GM12878 (cell line): ENCODE measurements around the gene LARGE1. TPM values are rescaled to one million over a fixed set of nuclear protein-coding genes. Genes with fewer than 3 reads are reported as not detected.
"Not testable (repeated sequence)": the region's sequence is repeated elsewhere in the genome, so short reads cannot be mapped to it uniquely, and the experiment has no call there.

ENCODE experiments used
- ATAC-seq: fragments of 200-7000 bp; cut with Tn5 transposase; 3 replicates; pipeline ENCODE4 v1.9.1; 2020; ENCODE audit warnings: mild to moderate bottlenecking, moderate library complexity
- BruUV-seq: library from RNA; stranded (reverse); fragments of 400-500 nt; replicated peaks from 2 replicates; lab custom pipeline; 2021; lab: Mats Ljungman, UMichigan
- CTCF ChIA-PET: fragments of 300-600 bp; sonication (Branson Sonifier 250); formaldehyde crosslinking; extraction: SDS; loops from one replicate; lab custom pipeline; 2021; ENCODE audit warnings: inconsistent platforms; lab: Yijun Ruan, JAX
- POLR2A ChIA-PET: fragments of 350-600 bp; formaldehyde crosslinking; extraction: SDS; loops from one replicate; lab custom pipeline; 2021; ENCODE audit warnings: inconsistent platforms; lab: Charles Lee
- RAD21 ChIA-PET: fragments of 300-600 bp; sonication (Branson Sonifier 250); formaldehyde crosslinking; loops from one replicate; lab custom pipeline; 2023; ENCODE audit warnings: antibody characterized with exemption; ENCODE audit not compliant: unreplicated experiment; lab: Charles Lee
- SMC1A ChIA-PET: fragments of 300-600 bp; sonication (Branson Sonifier 250); formaldehyde crosslinking; loops from one replicate; lab custom pipeline; 2023; ENCODE audit not compliant: unreplicated experiment, uncharacterized antibody; lab: Charles Lee
- DNase-seq: peaks from one replicate; pipeline ENCODE4 v3.0.0-alpha.2; 2011; ENCODE audit warnings: low read depth, low spot score
- FAIRE-seq: peaks from 3 replicates; lab custom pipeline; 2011; peaks lifted over from hg19 to GRCh38; lab: Jason Lieb, UNC
- H2AFZ ChIP-seq: 2 replicates; pipeline ENCODE4 v1.6.0; 2011; ENCODE audit warnings: low read depth, low read length, control low read depth; ENCODE audit not compliant: control insufficient read depth
- H3K27ac ChIP-seq: 2 replicates; pipeline ENCODE4 v1.5.1; 2011; ENCODE audit warnings: control low read depth; ENCODE audit not compliant: control insufficient read depth, insufficient read depth
- H3K27me3 ChIP-seq, 2 experiments: replicated peaks in 1 of 2; 2 replicates each; pipeline versions ENCODE4 v1.6.0 to v1.6.1; 2011; ENCODE audit warnings: low read length in 1 of 2; ENCODE audit not compliant: control insufficient read depth in 2 of 2, insufficient read depth in 2 of 2
- H3K36me3 ChIP-seq, 2 experiments: 2 replicates each; pipeline ENCODE4 v1.5.1; 2011; ENCODE audit warnings: low read length in 1 of 2; ENCODE audit not compliant: control insufficient read depth in 2 of 2, insufficient read depth in 2 of 2
- H3K4me1 ChIP-seq: 2 replicates; pipeline ENCODE4 v1.6.1; 2011; ENCODE audit warnings: mild to moderate bottlenecking, low read length, moderate library complexity, mixed read lengths; ENCODE audit not compliant: control insufficient read depth, insufficient read depth
- H3K4me2 ChIP-seq: 2 replicates; pipeline ENCODE4 v1.6.0; 2011; ENCODE audit warnings: control low read depth; ENCODE audit not compliant: control insufficient read depth, insufficient read depth
- H3K4me3 ChIP-seq: fragments of 200-600 bp; sonication (generic); 2 replicates; pipeline ENCODE4 v1.5.1; 2016
- H3K79me2 ChIP-seq: 2 replicates; pipeline ENCODE4 v1.6.0; 2011; ENCODE audit warnings: low read length; ENCODE audit not compliant: control insufficient read depth, insufficient read depth
- H3K9ac ChIP-seq: 2 replicates; pipeline ENCODE4 v1.8.0; 2011; ENCODE audit warnings: low read length, control low read depth, mixed read lengths; ENCODE audit not compliant: control insufficient read depth, insufficient read depth
- H3K9me3 ChIP-seq: replicated peaks from 3 replicates; pipeline ENCODE4 v1.5.1; 2011; ENCODE audit warnings: mild to moderate bottlenecking, low read length; ENCODE audit not compliant: control insufficient read depth, insufficient read depth
- H4K20me1 ChIP-seq: 2 replicates; pipeline ENCODE4 v1.6.0; 2011; ENCODE audit not compliant: control insufficient read depth, insufficient read depth
- BCL3 ChIP-seq: IDR thresholded peaks from 2 replicates; pipeline ENCODE4 v1.6.1; 2011; ENCODE audit warnings: borderline replicate concordance, low read depth, mild to moderate bottlenecking, moderate library complexity, low read length; ENCODE audit not compliant: insufficient read depth, poor library complexity, severe bottlenecking
- E2F4 ChIP-seq: IDR thresholded peaks from 2 replicates; pipeline ENCODE4 v1.6.1; 2012; ENCODE audit warnings: low read depth, low read length, improper control_type of control experiment
- MLLT1 ChIP-seq: fragments of 450-650 bp; IDR thresholded peaks from 2 replicates; pipeline ENCODE4 v1.6.1; 2016; ENCODE audit warnings: mild to moderate bottlenecking
- RUNX3 ChIP-seq: IDR thresholded peaks from 2 replicates; pipeline ENCODE4 v1.6.1; 2012; ENCODE audit warnings: low read length, inconsistent platforms
- SPI1 ChIP-seq: IDR thresholded peaks from 2 replicates; pipeline ENCODE4 v1.6.1; 2011; ENCODE audit warnings: low read depth, mild to moderate bottlenecking, low read length, moderate library complexity, borderline replicate concordance; ENCODE audit not compliant: insufficient read depth
- USF1 ChIP-seq: IDR thresholded peaks from 2 replicates; pipeline ENCODE4 v1.6.1; 2011; ENCODE audit warnings: borderline replicate concordance, low read depth, mild to moderate bottlenecking, moderate library complexity, mixed read lengths, low read length; ENCODE audit not compliant: insufficient read depth; ENCODE audit errors: extremely low read length
- WRNIP1 ChIP-seq: IDR thresholded peaks from 2 replicates; pipeline ENCODE4 v1.6.1; 2011; ENCODE audit warnings: low read depth, low read length, improper control_type of control experiment, borderline replicate concordance
- ZBED1 ChIP-seq: IDR thresholded peaks from 2 replicates; pipeline ENCODE4 v1.6.1; 2016; ENCODE audit warnings: borderline replicate concordance
- ZBTB40 ChIP-seq: fragments of 450-650 bp; IDR thresholded peaks from 2 replicates; pipeline ENCODE4 v1.6.1; 2016; ENCODE audit warnings: mild to moderate bottlenecking, moderate library complexity, borderline replicate concordance
- WGBS: methylation state at CpG from one replicate; pipeline ENCODE4 v1.1.6; 2016; ENCODE audit warnings: low lambda C conversion rate; ENCODE audit not compliant: insufficient replicate concordance, insufficient coverage; ENCODE audit errors: missing lambda C conversion rate; 5-methylcytosine and 5-hydroxymethylcytosine counted together
- in situ Hi-C: fragments of 300-500 bp; cut with MboI; formaldehyde crosslinking; loops from 9 replicates; pipeline ENCODE4 v1.14.3; 2018; ENCODE audit warnings: mixed read lengths
- intact Hi-C: fragments of 100-400 bp; cut with micrococcal nuclease; formaldehyde crosslinking; loops from one replicate; pipeline ENCODE4 v1.14.2; 2022; ENCODE audit not compliant: unreplicated experiment
- polyA plus RNA-seq, 11 experiments: library from polyadenylated mRNA; depleted of rRNA in 4 of 11; unstranded in 6 of 11; stranded (reverse) in 5 of 11; fragments of >200 nt; fragmentation: Nextera tagmentation in 4 of 11; fragmentation: Illumina TruSeq in 1 of 11; extraction: Ambion mirVana in 4 of 11; extraction: Trizol in 1 of 11; gene quantifications; 1 replicate in 1 of 11; 2 replicates in 10 of 11; pipeline versions ENCODE4 v1.2.1 to v1.2.3, GENCODE V29; 2011 to 2016; ENCODE audit warnings: inconsistent platforms in 2 of 11, missing spikeins in 2 of 11, low read depth in 1 of 11
- total RNA-seq, 4 experiments: library from RNA; depleted of rRNA in 3 of 4; stranded (reverse); fragments of >200 nt in 3 of 4; fragmentation: Illumina TruSeq in 1 of 4; extraction: Trizol in 1 of 4; gene quantifications; 2 replicates each; pipeline versions ENCODE4 v1.2.1 to v1.2.3, GENCODE V29; 2013 to 2021

Gene LARGE1
- total and polyA plus RNA-seq, 10 of the 15 experiments (the other 5 are each of a cell fraction or from before 2014, with no cell fraction given), result 3.2 to 41.4 (median 17.3) TPM

- TF ChIP-seq MLLT1, result no peak
- no peak for TF ChIP-seq USF1
- TF ChIP-seq E2F4, result no peak
- no peak for TF ChIP-seq BCL3
- TF ChIP-seq ZBED1, result no peak
- TF ChIP-seq ZBTB40, result no peak
- no peak for TF ChIP-seq RUNX3
- no peak for TF ChIP-seq WRNIP1
- no peak for TF ChIP-seq SPI1
Observed at GRCh38 chr22:33859311-33859710, 61.0 kb downstream of the LARGE1 start (continued).

- in situ Hi-C loops, SMC1A ChIA-PET, H3K4me2 ChIP-seq, H3K36me3 ChIP-seq, H3K9me3 ChIP-seq, H3K4me1 ChIP-seq, H4K20me1 ChIP-seq, ATAC-seq, H2AFZ ChIP-seq, CTCF ChIA-PET, H3K9ac ChIP-seq, H3K79me2 ChIP-seq, BruUV-seq, RAD21 ChIA-PET, POLR2A ChIA-PET, DNase-seq, H3K27ac ChIP-seq, H3K4me3 ChIP-seq, intact Hi-C loops, H3K27me3 ChIP-seq, FAIRE-seq: not testable (repeated sequence)
- WGBS, result 85% methylated on average over 4 of the region's 5 CpGs
Observed at GRCh38 chr22:33858653-33859052, 61.6 kb downstream of the LARGE1 start.
